ENCODE results near the gene SLC35F4.

GRCh38 chr14:57704763-57705162 is 161.1 kb downstream of the SLC35F4 start:
- TF ChIP-seq, protein P1, sequence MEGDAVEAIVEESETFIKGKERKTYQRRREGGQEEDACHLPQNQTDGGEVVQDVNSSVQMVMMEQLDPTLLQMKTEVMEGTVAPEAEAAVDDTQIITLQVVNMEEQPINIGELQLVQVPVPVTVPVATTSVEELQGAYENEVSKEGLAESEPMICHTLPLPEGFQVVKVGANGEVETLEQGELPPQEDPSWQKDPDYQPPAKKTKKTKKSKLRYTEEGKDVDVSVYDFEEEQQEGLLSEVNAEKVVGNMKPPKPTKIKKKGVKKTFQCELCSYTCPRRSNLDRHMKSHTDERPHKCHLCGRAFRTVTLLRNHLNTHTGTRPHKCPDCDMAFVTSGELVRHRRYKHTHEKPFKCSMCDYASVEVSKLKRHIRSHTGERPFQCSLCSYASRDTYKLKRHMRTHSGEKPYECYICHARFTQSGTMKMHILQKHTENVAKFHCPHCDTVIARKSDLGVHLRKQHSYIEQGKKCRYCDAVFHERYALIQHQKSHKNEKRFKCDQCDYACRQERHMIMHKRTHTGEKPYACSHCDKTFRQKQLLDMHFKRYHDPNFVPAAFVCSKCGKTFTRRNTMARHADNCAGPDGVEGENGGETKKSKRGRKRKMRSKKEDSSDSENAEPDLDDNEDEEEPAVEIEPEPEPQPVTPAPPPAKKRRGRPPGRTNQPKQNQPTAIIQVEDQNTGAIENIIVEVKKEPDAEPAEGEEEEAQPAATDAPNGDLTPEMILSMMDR (IDR thresholded peaks at IDR 0.05): no peak
- TF ChIP-seq POLR2A (IDR thresholded peaks at IDR 0.05): no peak
